ENCODE measurements around the gene BBS9. TPM values are rescaled to one million over a fixed set of nuclear protein-coding genes. Genes with fewer than 3 reads are reported as not detected.

The BBS9 gene
- total RNA-seq, 1 experiment from 2014 or later, result 26.4 TPM

GRCh38 chr7:33420311-33420940 is 291.1 kb downstream of the BBS9 start:
- Histone ChIP-seq H2BK15ac (ENCODE audit: low read depth, low read length) (no peak overlapping the region), H3K23me2 (ENCODE audit: insufficient read length, low read depth, low read length, poor library complexity, severe bottlenecking) (no peaks in the 10 kb centered on the region), H4K91ac (ENCODE audit: insufficient read length, low read depth, low read length) (no peak overlapping the region), H3K27ac (ENCODE audit: insufficient read length, low read depth, low read length) (no peak overlapping the region), H2BK5ac (ENCODE audit: insufficient read length, low read length) (no peak overlapping the region), H3T11ph (ENCODE audit: low read length) (no peak overlapping the region), H4K5ac (ENCODE audit: insufficient read length, low read depth, low read length) (no peak overlapping the region), H3K27me3 (ENCODE audit: insufficient read depth, low read length) (no peaks in the 10 kb centered on the region), H3K4me2 (ENCODE audit: insufficient read depth, insufficient read length, low read length) (no peak overlapping the region), H3K23ac (ENCODE audit: insufficient read length, low read depth, low read length) (no peak overlapping the region), H3K56ac (ENCODE audit: insufficient read length, low read depth, low read length) (no peak overlapping the region), H3K4me1 (ENCODE audit: insufficient read depth, low read length) (no peaks in the 10 kb centered on the region; the same call in 1 of the 2 replicates), H3K9ac (ENCODE audit: extremely low read depth, insufficient read length, low read length) (no peak overlapping the region), H3K14ac (ENCODE audit: insufficient read depth, low read length) (no peak overlapping the region), H2AK5ac (ENCODE audit: insufficient read length, low read length) (no peak overlapping the region), H3K79me2 (ENCODE audit: insufficient read depth, low read length) (no peaks in the 10 kb centered on the region), H3K79me1 (ENCODE audit: insufficient read depth, low read depth, low read length, poor library complexity, severe bottlenecking) (no peaks in the 10 kb centered on the region), H3K18ac (ENCODE audit: insufficient read length, low read depth, low read length) (no peak overlapping the region), H2BK20ac (ENCODE audit: low read depth, low read length, poor library complexity, severe bottlenecking) (no peak overlapping the region), H4K8ac (replicated peaks; ENCODE audit: insufficient read length, low read depth, low read length) (no peak overlapping the region), H3K4ac (ENCODE audit: low read depth, low read length) (no peak overlapping the region), H2BK120ac (ENCODE audit: low read depth, low read length, poor library complexity, severe bottlenecking) (no peak overlapping the region), H2AFZ (ENCODE audit: low read length) (no peak overlapping the region), H4K20me1 (ENCODE audit: control insufficient read depth, insufficient read depth, insufficient read length) (no peaks in the 10 kb centered on the region), H3K9me3 (ENCODE audit: control insufficient read depth, low read depth, low read length) (no peaks in the 10 kb centered on the region), H2BK12ac (ENCODE audit: insufficient read length, low read depth, low read length) (no peak overlapping the region)
- DNase-seq, result no peak
- TF ChIP-seq CTCF (conservative IDR thresholded peaks at IDR 0.05), result no peak
- no peaks in the 10 kb centered on the region for H3K27me3 Mint-ChIP-seq (ENCODE audit: low read depth)
- WGBS (ENCODE audit: extremely low coverage, insufficient read length, low lambda C conversion rate), result no CpG with 5 or more reads among the region's 6 CpGs
- no peak overlapping the region for H3K27ac Mint-ChIP-seq
- no peaks in the 10 kb centered on the region for H3K9me3 Mint-ChIP-seq
- peaks cover 8 to 16% of the 10 kb centered on the region in 2 experiments for H3K4me1 Mint-ChIP-seq
- H3K4me3 Mint-ChIP-seq, result no peak overlapping the region
- H3K36me3 Mint-ChIP-seq (ENCODE audit: insufficient read depth in 1 of 3, low read depth in 3 of 3), result no peaks in the 10 kb centered on the region
